ENCODE data around the gene COA8. TPM values are rescaled to one million over a fixed set of nuclear protein-coding genes. Genes with fewer than 3 reads are reported as not detected.

Gene COA8
- total and polyA plus RNA-seq, 2 of the 8 experiments (the other 6 are each of a cell fraction or from before 2014, with no cell fraction given): 7.1 to 35.5 TPM

DNA sequence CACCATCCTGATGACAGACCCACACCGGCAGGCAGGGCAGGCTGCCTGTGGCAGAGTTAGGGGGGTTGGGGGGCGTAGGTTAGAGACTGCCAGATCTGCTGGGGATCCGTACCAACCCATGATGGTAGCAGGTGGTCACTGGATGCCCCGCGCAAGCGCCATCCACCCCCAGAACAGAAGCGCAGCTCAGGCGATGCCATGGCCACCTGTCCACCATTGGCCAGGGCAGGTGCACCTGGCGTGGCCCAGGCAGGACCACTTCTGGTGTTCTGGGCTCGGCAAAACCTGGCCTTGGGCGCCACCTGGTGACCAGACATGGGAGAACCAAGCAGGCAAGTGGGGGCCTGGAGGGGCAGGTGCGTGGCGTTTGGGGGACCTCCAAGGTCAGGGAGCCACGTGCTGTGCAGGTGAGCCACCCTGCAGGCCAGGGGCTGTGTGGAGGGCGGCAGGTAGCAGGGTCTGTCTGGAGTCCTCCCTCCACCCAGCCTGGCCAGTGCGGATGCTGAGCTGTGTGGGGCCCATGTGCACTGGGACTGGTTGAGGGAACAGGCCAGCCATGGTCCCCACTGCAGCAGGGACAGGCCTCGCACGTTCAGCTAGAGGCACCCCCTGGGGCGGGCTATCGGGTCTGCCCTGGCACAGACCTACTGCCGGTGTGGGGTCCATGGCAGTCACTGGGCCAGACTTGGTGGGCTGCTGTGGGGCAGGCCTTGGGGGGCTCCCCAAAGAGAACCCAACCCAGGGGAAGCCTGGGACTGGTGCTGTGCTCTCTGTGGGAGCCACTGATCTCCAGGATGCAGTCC is 15.9 kb upstream of the COA8 start (continued):
- TF ChIP-seq, protein P1, sequence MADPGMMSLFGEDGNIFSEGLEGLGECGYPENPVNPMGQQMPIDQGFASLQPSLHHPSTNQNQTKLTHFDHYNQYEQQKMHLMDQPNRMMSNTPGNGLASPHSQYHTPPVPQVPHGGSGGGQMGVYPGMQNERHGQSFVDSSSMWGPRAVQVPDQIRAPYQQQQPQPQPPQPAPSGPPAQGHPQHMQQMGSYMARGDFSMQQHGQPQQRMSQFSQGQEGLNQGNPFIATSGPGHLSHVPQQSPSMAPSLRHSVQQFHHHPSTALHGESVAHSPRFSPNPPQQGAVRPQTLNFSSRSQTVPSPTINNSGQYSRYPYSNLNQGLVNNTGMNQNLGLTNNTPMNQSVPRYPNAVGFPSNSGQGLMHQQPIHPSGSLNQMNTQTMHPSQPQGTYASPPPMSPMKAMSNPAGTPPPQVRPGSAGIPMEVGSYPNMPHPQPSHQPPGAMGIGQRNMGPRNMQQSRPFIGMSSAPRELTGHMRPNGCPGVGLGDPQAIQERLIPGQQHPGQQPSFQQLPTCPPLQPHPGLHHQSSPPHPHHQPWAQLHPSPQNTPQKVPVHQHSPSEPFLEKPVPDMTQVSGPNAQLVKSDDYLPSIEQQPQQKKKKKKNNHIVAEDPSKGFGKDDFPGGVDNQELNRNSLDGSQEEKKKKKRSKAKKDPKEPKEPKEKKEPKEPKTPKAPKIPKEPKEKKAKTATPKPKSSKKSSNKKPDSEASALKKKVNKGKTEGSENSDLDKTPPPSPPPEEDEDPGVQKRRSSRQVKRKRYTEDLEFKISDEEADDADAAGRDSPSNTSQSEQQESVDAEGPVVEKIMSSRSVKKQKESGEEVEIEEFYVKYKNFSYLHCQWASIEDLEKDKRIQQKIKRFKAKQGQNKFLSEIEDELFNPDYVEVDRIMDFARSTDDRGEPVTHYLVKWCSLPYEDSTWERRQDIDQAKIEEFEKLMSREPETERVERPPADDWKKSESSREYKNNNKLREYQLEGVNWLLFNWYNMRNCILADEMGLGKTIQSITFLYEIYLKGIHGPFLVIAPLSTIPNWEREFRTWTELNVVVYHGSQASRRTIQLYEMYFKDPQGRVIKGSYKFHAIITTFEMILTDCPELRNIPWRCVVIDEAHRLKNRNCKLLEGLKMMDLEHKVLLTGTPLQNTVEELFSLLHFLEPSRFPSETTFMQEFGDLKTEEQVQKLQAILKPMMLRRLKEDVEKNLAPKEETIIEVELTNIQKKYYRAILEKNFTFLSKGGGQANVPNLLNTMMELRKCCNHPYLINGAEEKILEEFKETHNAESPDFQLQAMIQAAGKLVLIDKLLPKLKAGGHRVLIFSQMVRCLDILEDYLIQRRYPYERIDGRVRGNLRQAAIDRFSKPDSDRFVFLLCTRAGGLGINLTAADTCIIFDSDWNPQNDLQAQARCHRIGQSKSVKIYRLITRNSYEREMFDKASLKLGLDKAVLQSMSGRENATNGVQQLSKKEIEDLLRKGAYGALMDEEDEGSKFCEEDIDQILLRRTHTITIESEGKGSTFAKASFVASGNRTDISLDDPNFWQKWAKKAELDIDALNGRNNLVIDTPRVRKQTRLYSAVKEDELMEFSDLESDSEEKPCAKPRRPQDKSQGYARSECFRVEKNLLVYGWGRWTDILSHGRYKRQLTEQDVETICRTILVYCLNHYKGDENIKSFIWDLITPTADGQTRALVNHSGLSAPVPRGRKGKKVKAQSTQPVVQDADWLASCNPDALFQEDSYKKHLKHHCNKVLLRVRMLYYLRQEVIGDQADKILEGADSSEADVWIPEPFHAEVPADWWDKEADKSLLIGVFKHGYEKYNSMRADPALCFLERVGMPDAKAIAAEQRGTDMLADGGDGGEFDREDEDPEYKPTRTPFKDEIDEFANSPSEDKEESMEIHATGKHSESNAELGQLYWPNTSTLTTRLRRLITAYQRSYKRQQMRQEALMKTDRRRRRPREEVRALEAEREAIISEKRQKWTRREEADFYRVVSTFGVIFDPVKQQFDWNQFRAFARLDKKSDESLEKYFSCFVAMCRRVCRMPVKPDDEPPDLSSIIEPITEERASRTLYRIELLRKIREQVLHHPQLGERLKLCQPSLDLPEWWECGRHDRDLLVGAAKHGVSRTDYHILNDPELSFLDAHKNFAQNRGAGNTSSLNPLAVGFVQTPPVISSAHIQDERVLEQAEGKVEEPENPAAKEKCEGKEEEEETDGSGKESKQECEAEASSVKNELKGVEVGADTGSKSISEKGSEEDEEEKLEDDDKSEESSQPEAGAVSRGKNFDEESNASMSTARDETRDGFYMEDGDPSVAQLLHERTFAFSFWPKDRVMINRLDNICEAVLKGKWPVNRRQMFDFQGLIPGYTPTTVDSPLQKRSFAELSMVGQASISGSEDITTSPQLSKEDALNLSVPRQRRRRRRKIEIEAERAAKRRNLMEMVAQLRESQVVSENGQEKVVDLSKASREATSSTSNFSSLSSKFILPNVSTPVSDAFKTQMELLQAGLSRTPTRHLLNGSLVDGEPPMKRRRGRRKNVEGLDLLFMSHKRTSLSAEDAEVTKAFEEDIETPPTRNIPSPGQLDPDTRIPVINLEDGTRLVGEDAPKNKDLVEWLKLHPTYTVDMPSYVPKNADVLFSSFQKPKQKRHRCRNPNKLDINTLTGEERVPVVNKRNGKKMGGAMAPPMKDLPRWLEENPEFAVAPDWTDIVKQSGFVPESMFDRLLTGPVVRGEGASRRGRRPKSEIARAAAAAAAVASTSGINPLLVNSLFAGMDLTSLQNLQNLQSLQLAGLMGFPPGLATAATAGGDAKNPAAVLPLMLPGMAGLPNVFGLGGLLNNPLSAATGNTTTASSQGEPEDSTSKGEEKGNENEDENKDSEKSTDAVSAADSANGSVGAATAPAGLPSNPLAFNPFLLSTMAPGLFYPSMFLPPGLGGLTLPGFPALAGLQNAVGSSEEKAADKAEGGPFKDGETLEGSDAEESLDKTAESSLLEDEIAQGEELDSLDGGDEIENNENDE (IDR thresholded peaks at IDR 0.05; ENCODE audit: insufficient replicate concordance, low read length): no peak
- no peak for TF ChIP-seq CBX8 (IDR thresholded peaks at IDR 0.05; ENCODE audit: borderline replicate concordance, low read depth, low read length)
- TF ChIP-seq SP4 (IDR thresholded peaks at IDR 0.05; ENCODE audit: low read length): no peak
- TF ChIP-seq RNF2 (IDR thresholded peaks at IDR 0.05; ENCODE audit: borderline replicate concordance, low read depth, low read length, missing control alignments, poor library complexity, severe bottlenecking): no peak
- TF ChIP-seq BRCA1 (IDR thresholded peaks at IDR 0.05; ENCODE audit: low read depth, low read length): no peak
- TF ChIP-seq RAD21 (IDR thresholded peaks at IDR 0.05 in 1 of 2, conservative IDR thresholded peaks at IDR 0.05 in 1 of 2; ENCODE audit: low read depth in 2 of 2, low read length in 2 of 2): peak; percentile 100
- TF ChIP-seq PHF8 (conservative IDR thresholded peaks at IDR 0.05; ENCODE audit: low read depth, low read length): no peak
- TF ChIP-seq POLR2AphosphoS5 (IDR thresholded peaks at IDR 0.05; ENCODE audit: low read depth, low read length): no peak

Measured in H1 (cell line).